HG03060 (cell line): ENCODE data around the gene SAMD11.
"Not testable (repeated sequence)": the region's sequence is repeated elsewhere in the genome, so short reads cannot be mapped to it uniquely, and the experiment has no call there.

Experiments
- ATAC-seq: cut with Tn5 transposase; IDR thresholded peaks from one replicate; pipeline ENCODE4 v1.9.1; 2021; ENCODE audit warnings: low read depth, moderate number of reproducible peaks; ENCODE audit not compliant: unreplicated experiment

SAMD11 gene

DNA sequence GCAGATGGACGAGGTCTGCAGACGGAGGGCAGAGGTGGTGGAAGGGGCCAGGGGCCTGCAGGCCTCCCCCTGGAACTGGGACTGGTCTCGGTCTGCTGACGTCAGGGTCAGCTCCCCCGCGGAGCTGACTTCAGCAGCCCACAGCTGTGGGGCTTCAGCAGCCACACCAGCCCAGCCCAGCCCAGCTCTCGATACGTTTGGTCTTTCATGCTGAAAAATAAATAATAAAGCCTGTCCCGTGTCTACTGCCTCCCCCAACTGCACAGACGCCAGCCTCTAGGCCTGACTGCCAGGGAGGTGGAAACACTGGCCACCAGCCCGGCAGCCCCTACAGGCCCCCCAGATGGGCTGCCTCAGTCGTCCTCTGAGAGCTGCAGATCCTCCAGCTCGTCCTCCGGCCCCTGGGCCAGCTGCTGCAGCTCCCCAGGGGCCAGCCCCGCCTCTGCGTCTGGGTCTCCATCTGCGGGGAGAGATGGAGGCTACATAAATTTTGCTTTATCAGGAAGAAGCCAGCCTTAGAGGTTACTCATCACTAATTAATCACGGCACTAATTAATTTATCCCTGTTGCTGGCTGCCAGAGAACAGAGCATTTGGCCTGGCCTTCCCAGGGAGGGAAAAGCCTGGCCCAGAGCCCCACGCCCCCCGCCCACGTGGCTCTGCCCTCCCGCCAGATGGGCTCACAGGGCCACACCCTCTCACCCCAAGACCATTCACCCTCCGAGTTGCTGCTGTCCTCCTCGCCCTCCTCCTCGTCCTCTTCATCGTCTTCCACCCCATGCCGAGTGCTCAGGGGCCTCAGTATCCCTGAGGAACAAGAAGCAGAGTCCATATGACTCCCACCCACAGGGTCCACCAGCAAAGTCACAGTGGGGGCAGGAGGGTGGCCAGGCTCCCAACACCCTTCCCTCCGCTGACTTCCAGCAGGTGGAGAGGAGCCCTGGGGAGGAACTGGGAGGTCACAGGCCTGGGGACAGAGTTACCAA lies 20.9 kb downstream of the SAMD11 start:
- no peak for ATAC-seq

DNA sequence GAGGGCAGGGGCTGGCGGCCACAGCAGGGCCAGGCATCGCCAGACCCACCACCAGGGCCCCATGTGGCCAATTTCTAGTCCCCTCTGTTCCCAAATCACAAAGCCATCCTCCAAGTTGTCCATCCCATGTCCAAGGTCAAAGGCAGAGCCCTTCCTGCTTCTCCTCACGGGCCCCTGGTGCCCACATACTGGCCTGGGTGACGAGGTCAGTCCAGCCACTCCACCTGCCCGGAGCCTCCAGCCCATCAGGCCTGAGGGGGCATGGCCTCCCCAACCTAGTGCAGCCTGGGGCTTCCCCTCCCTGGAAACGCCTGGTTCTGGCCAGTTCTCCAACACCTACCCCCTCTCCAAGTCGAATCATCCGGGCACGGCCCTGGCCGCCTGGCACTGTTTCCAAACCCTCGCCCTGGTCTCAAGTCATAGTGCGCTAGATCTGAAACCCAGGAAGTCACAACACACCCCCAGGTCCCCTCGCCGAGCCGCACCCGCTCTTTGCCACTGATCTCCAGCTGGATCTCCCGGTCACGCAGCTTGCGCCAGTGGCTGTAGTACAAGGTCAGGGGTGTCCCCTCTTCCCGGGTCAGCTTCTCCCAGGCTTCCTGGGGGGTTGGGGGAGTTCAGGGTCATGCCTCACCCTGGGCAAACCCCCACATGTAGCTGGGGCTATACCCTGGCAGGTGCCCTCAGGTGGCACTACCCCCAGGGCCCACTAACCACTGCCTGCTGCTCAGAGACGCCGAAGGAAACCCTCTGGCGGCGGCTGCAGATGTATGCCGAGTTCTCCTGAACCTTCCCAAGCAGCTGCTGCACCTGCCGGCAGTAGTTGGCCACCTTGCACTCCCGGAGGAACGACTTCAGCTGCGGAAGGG lies 22.2 kb downstream of the SAMD11 start:
- no peak for ATAC-seq

DNA sequence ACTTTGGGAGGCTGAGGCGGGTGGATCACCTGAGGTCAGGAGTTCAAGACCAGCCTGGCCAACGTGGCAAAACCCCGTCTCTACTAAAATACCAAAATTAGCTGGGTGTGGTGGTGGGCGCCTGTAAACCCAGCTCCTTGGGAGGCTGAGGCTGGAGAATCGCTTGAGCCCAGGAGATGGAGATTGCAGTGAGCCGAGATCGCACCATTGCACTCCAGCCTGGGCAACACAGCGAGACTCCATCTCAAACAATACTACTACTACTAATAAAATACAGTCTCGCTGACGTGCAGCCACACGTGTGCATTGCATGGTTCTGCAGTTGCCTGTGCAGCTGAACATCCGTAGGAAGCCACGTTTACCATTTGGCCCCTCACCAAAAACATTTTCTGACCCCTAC lies 23.1 kb downstream of the SAMD11 start:
- ATAC-seq, result not testable (repeated sequence)

DNA sequence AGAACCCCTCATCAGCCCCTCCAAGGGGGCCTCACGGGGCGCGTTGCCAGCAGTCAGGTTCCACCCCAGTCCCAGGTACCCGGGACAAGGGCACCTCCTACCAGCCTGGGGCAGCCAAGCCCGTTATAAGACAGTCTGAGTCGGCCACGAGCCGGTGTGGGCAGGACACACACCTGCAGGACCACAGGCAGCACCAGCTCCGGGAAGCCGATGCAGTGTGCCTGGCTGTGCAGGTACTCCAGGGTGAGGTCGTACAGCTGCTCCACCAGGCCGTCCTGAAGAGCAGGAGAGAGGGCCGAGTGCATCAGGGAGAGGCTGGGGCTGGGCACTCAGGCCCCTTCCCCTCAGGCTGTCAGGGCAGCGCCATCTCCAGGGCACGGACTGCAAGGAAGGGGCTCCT lies 24.2 kb downstream of the SAMD11 start:
- ATAC-seq, result no peak

DNA sequence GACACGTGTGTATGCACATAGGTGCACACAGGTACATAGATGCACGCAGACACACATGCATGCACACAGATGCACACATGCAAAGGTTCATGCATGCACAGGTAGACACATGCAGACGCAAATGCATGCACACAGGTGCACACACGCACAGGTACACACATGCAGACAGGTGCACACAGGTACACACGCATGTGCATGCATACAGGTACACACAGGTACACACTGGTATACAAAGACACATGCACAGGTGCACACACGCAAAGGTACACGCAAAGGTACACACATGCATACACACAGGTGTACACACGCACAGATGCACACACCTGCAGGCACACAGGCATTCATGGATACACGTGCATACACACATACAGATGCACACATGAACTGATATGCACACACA lies 26.5 kb downstream of the SAMD11 start:
- no peak for ATAC-seq

DNA sequence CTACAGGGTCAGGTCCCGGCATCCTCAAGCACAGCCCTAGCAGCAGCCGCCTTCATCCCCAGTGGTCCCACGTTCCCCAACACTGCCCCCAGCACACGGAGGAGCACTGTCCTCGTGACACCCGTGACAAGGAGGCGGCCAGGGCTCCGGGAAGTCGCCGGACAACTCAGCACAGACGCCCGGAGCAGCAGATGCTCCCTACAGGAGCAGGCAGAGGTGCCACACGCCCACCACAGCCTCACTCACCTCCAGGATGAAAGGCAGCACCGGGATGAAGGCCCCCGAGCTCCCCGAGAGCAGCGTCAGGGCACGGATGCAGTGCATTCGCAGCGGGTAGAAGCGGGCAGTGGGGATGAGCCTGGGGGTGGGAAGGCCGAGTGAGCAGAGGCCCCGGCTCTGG lies 27.2 kb downstream of the SAMD11 start:
- no peak for ATAC-seq

DNA sequence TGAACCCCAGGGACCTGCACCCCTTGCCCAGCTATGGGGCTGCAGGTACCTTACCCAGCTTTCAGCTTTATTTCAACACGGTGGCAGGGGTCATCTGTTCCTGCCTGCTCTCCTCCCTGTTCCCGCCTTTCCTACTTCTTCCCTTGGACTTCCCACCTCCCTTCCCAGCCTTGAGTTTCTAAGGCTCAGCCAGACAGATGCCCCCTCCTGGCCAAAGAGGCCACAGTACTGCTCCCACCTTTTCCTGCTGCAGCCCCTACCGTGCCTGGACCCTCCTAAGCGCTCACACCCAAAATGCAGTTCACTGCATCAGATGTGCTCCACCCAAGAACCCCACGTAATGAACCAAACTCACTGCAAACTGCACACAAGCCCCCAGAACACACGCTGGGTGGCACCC lies 27.6 kb downstream of the SAMD11 start:
- no peak for ATAC-seq

DNA sequence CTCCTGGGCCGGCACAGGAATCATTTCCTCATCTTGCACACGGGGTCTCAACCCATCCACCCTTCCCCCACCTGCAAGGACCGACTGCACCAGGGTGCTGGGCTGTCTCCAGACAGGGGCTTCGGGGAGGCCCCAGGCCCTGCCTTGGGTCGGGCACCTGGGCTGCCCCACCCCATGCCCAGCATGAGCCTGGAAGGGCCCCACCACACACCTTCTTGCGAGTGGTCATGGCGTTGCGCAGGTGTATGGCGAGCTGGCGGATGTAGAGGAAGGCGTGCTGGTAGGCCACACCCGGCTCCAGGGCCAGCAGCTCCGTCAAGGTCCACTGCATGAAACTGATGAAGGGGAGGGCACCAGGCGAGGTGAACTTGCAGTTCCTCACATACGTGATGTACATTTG lies 28.5 kb downstream of the SAMD11 start:
- ATAC-seq, result no peak

DNA sequence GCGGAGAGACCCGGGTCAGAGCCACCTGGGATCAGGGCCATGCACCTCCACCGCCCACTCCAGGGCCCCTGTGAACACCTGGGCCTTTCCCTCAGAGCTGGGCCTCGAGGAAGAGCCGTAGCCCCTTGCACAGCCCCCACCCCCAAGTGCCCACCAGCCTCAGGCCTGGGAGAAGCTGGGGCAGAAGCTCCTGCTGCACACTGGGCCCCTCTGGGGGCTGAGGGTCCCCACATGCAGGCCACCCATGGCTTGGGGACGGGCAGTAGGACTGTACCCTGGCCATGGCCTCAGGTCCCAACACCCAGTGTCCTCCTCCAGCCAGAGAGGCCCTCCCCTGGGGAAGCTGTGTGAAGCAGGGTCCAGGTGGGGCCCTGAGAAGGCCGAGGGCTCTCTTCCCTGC lies 28.9 kb downstream of the SAMD11 start:
- no peak for ATAC-seq

DNA sequence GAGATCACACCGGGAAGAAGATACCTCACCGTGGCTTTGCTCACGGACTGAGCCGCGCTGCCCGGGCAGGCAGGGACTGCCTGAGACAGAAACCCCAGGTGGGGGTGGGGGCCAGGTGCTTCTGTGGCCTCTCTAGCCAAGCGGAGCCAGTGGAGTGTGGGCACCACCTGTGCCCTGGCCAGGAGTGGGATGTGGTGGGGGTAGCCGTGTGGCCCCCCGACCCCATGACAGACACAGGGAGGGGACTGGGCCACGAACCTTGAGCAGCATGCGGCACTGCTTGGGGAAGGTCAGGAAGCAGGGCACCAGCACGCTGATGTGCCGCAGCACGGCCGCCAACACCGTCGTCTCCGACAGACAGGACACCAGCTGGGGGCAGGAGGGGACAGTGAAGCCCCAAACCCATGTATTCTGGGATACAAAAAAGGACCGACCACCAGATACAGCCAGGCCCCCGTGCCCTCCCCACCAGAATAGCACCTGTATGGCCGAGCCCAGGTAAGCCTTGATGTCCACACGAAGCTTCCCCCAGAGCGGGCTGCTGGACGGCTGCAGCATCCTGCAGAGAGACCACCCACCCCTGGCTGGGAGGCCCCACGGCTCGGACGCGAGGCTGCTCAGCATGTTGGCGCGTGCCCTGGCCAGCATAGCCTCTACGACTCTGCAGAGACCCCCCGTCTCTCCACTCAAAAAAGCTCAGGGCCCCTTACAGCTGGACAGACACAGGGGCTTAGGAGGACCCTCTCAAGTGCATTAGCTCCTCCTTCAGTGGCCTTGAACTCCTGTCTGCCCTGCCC lies 30.0 kb downstream of the SAMD11 start:
- ATAC-seq, result no peak

DNA sequence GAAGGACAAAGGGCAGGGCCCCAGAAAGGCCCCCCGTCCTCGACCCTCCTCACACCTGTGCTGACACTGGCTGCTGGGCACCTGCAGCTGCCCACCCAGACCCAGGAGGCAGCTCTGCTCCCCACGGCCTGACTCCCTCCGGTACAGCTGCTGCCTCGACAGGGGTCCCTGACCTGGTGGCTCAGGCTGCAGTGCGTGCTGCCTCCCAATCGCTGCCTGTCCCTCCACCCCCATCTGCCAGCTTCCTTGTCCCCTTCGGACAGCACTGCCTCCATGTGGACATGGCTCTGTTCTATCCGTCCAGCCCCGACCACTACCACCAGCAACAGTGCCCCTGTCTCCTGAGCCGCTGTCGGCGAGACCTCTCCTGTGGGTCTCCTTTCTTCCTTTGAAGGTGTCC lies 31.2 kb downstream of the SAMD11 start:
- ATAC-seq, result no peak

DNA sequence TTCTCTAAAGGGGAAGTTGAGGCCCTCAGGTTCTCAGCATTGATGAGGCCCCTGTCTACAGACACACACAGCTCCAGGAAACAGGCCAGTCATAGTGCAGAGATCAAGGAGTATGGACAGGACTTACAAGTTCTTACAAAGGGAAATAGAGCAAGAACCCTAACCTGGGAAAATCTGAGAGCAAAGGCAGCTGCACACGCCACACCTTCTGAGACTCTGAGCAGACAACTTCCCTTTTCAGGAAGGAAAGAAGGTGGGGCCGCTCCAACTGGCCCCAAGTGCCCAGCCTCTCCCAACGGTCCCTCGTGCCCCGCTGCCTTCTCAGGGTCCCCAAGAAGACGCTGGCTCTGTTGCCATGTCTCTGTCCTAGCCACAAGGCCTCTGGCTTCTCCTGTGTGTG lies 31.8 kb downstream of the SAMD11 start:
- ATAC-seq, result no peak

DNA sequence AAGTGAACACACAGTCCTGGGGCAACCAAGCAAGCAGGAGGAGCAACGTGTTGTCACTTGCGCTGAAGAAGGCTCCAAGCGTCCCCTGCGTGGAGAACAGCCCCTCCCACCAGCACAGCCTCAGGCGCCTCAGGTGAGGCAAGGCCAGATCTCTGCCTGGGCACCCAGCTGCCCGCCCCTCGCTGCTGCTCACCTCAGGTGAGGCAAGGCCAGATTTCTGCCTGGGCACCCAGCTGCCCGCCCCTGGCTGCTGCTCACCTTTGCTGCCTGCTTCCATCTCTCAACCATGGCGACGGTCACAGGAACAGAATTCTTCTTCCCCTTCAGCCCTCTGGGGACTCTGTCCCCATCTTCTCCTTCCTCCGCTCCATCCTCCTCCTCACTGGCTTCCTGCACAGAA lies 32.9 kb downstream of the SAMD11 start:
- no peak for ATAC-seq

DNA sequence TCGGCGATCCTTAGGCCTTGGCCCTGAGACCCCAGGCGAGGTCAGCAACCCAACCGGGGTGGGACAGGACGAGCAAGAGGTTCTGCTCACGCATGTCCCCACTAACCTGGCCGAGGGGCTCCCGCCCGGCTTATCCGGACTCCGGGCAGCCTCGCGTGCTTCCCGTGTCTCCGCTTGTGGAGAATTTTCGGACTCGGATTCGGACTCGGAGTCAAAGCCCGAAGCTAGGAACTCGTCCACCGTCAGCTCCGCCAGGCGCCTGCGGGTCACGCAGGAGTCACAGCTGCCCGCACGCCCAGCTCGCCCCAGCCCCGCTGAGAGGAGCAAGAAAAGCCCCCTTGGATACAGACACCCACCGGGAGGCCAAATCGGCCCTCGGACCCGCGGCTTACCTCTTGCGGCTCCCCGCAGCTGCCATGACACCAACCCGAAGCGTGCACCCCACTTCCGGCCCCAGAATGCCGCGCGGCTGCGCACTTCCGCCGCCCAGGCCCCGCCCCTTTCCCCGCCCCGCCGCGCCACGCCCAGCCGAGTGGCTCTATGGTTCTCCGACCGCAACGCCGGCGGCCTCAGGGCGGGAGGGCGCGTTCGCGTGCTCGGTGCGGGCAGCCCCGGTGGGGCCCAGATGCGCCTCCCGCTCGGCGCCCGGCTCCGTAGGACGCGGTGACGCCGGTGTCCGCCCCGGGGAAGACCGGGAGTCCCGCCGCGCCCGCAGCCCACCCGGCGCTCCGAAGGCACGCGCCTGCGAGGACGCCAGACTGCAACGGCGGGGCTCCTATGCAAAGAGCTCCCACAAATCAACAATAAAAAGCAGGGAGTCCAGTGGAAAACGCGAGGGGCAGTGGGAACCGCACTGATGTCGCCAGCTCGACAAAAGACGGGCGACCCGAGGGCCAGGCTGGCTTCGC lies 35.4 kb downstream of the SAMD11 start, which contains the start of gene NOC2L:
NOC2L (minus strand) TSS at position 434 of the 908 bp plus-strand sequence; CDS start at position 418, 16 bp downstream.
- no peak for ATAC-seq

DNA sequence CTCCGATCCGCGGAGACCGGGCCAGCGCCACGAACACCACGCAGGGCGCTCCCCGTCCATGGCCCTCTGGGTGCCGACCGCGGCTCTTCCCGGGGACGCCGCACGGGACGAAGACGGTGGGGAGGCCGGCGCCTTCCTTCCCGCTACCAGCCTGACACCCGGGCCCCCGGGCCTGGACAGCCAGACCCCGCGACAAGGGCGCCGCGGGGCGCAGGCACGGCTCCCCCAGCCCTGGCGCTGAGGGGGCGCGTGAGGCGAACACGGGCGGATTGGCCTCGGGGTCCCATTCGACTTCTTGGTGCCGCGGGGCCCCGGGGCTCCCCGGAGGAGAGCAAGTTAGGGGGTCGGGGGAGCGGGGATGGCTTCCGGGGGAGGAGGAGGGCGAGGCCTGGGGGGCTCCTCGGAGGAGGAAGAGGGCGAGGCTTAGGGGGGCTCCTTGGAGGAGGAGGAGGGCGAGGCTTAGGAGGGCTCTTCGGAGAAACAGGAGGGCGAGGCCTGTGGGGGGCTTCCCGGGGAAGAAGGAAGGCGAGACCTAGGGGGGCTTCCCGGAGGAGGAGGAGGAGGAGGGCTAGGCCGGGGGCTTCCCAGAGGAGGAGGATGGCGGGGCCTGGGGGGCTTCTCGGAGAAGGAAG lies 36.1 kb downstream of the SAMD11 start:
- ATAC-seq, result no peak

DNA sequence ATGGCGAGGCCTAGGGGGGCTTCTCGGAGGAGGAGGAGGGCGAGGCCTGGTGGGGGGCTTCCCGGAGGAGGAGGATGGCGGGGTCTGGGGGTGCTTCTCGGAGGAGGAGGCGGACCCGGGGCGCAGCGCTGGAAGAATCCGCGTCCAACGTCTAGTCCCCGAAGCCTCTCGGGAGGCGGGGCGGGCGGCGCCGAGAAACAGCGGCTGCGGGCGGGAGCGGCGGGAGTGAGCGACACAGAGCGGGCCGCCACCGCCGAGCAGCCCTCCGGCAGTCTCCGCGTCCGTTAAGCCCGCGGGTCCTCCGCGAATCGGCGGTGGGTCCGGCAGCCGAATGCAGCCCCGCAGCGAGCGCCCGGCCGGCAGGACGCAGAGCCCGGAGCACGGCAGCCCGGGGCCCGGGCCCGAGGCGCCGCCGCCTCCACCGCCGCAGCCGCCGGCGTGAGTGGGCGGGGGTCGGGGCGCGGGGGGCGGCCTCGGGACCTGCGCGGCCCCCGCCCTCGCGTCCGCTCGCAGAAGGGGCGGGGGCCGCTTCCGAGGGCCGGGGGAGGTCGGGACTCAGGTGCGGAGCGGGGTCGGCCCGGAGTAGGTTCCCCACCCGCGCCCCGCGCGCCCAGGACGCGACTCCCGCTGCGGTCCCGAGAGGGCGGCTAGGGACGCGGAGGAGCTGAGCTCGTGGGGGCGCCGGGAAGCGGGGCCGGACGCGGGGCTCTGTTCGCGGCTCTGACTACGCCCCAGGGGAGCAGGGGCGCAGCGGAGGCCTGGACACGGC lies 36.8 kb downstream of the SAMD11 start, which contains the start of gene KLHL17:
KLHL17 (plus strand) TSS at position 222 of the 769 bp plus-strand sequence; CDS start at position 332, 110 bp downstream.
- no peak for ATAC-seq

DNA sequence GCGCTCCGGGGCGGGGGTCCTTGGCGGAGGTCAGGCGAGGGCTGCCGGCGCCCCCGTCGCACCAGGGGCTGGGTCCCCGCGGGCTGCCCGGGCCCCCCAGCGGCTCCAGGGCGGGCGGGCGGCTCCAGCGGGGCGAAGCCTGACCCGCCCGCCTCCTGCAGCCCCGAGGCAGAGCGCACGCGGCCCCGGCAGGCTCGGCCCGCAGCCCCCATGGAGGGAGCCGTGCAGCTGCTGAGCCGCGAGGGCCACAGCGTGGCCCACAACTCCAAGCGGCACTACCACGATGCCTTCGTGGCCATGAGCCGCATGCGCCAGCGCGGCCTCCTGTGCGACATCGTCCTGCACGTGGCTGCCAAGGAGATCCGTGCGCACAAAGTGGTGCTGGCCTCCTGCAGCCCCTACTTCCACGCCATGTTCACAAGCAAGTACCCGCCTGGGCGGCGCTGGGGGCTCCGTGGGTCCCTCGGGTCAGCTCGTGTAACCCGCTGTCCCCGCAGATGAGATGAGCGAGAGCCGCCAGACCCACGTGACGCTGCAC lies 37.5 kb downstream of the SAMD11 start:
- ATAC-seq, result no peak
